Activated CD4-positive, CD25-positive, alpha-beta regulatory T cell treated with anti-CD3 and anti-CD28 coated beads, Interleukin-2, amount 50 U/mL, for 16 hours (primary cell): ENCODE measurements around the gene RBM15B.

Source experiments
- DNase-seq: peaks from one replicate; pipeline ENCODE4 v3.0.0-alpha.2; 2020; ENCODE audit warnings: low read depth, low spot score

The RBM15B gene

DNA sequence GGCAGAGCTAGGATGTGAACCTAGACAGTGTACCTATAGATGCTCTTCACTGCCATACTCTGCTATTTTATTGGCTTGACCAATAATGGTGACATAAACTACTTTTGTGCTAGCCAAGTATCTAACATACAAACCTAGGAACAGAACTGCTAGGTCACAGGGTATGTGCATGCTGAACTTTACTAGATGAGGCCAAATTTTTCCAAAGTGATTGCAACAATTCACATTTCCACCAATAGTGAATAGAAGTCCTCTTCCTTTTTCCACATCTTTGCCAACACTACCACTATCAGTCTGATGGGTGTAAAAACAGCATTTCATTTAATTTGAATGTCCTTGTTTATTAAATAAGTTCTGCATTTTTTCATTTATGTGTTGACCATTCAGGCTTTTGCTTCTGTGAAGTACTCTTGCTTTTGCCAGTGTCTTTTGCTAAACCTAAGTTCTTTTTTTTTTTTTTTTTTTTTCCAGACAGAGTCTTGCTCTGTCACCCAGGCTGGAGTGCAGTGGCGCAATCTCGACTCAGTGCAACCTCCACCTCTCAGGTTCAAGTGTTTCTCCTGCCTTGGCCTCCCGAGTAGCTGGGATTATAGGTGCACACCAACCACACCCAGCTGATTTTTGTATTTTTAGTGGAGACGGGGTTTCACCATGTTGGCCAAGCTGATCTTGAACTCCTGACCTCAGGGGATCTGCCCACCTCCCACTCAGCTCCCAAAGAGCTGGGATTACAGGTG, 54.6 kb downstream of the RBM15B start:
- DNase-seq: no peak
